HG02571 (cell line): ENCODE measurements around the gene L3MBTL1.

Source experiments
- ATAC-seq: cut with Tn5 transposase; IDR thresholded peaks from one replicate; pipeline ENCODE4 v1.9.1; 2021; ENCODE audit warnings: mild to moderate bottlenecking, moderate library complexity; ENCODE audit not compliant: unreplicated experiment

Gene L3MBTL1

DNA sequence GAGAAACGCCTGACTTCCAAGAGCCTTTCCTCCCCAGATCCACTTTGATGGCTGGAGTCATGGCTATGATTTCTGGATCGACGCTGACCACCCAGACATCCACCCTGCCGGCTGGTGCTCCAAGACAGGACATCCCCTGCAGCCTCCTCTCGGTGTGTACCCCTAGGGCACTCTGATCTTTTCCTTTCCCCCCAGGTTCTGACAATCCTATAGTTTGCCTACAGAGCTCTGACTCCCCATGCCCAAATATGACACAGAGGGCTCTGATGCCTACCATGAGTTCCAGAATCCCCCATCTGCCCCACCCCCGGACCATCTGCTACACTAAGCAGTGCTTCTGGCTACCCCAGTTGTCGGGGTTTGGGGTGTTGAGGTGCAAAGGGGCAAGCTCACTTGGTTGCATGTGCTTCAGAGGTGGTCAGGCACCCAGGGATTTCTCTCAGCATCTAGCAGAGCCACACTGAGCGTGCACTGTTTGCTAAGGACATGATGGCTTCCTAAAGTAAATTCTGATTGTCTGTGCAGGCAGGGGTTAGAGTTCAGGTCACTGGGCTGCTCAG is 27.4 kb downstream of the L3MBTL1 start:
- no peak for ATAC-seq

GRCh38 chr20:43535370-43536004 is 28.0 kb downstream of the L3MBTL1 start:
- ATAC-seq = no peak

GRCh38 chr20:43536041-43536816 is 28.7 kb downstream of the L3MBTL1 start:
- ATAC-seq = no peak

- no peak for ATAC-seq
Measured at GRCh38 chr20:43536817-43537440, 29.4 kb downstream of the L3MBTL1 start.

DNA sequence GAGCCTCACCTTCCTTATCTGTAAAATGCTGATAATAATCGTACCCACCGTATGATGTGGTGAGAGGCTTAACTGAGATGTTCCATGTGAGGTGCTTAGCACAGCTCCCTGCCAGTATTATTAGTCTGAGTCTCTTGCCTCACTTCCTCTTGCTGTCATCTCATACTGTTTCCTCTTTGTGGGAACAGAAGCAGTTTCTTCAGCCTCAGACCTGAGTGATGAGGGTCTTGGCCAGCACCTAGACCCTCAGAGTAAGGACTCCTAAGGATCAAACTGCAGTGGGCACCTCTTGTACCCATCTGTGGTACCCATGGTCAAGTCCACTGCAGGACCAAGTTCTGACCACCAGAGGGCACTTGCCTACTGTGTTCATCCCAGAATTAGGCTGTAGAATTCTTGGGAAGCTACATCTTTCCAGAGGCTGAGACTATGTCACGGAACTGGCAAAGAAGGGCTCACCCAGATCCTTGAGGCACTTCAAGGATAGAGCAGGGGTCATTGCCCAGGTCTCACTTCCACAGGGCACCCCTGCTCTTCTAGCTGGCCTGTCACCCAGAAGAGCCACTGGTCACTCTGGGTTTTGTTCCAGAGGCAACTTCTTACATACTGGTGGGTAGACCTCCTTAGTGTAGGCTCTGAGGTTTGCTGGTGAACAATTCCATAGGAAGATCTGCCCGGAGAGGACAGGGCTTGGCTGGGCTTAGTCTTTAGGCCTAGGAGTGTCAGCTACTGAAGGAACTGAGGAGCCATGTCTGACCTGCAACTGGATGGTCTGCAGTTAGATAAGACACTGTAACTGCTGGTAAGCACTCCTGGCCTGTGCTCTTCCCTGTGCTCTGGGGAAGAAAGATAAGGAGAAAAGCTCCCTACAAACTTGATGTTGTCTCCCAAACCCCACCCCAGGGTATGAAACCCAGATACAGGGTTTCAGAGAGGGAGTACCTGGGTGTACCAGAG is 30.7 kb downstream of the L3MBTL1 start:
- no peak for ATAC-seq

GRCh38 chr20:43538878-43539700 is 31.6 kb downstream of the L3MBTL1 start:
- no peak for ATAC-seq

- ATAC-seq = no peak
Measured at GRCh38 chr20:43539975-43540672, 32.6 kb downstream of the L3MBTL1 start.

GRCh38 chr20:43540673-43541060 is 33.2 kb downstream of the L3MBTL1 start:
- ATAC-seq = no peak

DNA sequence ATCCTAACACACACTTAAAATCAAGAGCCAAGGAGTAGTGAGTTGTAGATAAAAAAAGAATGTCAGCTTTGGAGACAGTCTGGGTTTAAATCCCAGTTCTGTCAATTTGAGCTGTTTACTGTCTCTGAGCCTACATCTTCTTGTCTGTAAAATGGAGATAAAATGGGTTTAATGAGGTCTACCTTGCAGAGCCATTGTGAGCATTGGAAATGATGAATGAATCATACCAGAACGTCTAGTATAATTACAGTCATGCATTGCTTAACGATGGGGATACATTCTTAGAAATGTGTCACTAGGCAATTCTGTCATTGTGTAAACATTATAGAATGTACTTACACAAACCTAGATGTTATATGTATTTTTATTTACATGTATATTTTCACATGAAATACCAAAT is 33.7 kb downstream of the L3MBTL1 start:
- no peak for ATAC-seq

DNA sequence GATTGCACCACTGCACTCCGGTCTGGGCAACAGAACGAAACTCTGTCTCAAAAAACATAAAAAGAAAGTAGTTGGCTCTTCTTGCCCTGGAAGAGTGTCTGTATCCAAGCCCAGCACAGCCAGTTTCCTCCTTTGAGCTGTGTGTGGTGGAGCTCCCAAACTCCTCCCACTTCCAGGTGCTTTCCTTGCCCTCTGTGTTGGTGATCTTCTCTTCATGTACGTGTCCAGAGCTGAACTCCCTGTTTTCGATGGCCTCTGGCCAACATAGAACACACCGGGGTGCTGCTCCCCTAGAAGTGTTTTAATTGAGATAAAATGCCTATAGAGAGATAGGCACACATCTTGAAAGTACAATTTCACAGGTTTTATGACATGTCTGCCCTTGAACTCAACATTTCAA is 34.7 kb downstream of the L3MBTL1 start:
- ATAC-seq = no peak

DNA sequence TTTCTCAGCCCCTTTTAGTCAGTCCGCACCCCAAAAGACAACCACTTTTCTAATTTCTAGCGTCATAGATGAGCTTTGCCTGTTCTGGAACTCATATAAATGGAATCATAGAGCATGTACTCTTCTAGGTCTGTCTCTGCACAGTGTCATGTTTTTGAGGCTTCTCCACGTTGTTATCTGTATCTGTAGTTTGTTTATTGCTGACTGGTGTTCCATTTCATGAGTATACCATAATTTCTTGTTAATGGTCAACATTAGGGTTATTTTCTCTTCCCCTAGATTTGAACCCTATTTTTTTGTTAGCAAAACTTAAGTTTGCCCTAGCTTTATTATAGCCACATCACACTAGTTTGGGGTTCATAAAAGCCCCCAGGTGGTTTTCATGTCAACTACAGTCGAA is 35.2 kb downstream of the L3MBTL1 start:
- ATAC-seq = no peak

- ATAC-seq = no peak
Measured at GRCh38 chr20:43543138-43543537, 35.6 kb downstream of the L3MBTL1 start.

DNA sequence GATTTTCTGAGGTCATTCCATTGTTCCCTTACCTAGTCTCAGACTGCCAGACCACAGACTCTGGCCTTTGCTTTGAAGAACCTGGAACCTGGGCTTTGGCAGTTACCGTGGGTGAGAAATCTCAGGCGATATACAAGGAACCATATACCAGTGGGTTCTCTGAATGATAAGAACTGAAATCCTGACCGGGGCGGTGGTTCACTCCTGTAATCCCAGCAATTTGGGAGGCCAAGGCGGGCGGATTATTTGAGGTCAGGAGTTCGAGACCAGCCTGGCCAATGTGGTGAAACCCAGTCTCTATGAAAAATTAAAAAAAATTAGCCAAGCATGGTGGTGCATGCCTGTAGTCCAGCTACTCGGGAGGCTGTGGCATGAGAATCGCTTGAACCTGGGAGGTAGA is 37.0 kb downstream of the L3MBTL1 start:
- ATAC-seq = no peak

DNA sequence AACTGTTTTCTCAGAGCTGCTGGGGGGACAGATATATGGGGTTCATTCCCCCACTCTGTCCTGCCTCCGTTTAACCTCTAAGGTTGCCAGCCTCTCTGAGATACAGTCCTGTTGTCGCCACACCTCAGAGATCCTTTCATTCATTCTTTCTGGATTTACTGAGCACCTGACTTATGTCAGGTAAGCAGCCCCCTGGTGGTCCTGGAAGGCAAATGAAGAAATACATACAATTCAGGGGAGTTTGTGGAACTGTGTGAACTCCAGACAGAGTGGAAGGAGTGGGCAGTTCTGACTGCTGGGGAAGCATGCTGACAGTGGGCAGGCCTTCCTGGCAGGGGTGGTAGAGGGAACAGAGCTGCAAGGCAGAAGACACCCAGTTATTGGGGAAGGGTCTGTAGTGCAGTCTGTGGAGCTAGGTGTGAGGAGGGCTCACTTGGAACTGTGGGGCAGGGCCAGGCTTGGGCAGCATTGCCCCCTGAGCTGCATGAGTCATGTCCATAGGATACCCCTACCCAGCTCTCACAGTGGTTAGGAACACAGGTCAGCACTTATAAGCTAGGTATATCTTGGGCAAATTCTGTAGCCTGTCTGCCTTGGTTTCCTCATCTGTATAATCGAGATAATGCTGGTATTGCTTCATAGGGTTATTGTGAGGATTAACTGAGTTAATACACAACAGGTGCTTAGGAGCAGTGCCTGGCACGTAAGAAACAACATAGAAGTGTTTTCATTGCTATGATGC is 38.5 kb downstream of the L3MBTL1 start:
- ATAC-seq = no peak

DNA sequence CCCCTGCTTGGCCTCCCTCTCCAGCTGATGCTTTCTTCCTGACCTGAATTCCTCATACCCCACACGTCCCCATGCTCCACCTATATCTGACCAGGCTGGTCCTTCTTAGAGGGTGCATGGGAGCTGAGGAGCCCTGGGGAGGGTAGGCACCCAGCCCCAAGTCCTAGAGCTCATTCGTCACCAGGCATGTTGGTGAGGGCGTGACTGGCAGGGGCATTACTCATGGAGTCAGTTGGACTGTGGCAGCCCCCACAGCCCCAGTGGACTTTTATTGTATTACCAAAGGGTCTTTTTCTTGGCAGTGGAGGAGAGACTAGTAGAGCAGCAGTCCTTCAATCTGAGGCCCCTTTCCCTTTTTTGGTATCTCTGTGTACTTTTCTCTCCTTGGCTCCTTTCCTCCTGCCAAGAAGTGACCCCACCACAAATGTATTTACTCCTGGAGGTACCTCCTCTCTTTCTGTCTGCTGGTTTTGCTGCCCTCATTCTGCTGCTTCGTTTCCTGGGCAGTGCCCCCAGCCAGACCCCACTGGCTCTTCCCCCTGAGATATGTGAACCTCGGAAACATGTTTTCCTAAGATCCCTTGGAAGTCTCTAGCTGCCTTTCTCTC is 40.9 kb downstream of the L3MBTL1 start:
- no peak for ATAC-seq

DNA sequence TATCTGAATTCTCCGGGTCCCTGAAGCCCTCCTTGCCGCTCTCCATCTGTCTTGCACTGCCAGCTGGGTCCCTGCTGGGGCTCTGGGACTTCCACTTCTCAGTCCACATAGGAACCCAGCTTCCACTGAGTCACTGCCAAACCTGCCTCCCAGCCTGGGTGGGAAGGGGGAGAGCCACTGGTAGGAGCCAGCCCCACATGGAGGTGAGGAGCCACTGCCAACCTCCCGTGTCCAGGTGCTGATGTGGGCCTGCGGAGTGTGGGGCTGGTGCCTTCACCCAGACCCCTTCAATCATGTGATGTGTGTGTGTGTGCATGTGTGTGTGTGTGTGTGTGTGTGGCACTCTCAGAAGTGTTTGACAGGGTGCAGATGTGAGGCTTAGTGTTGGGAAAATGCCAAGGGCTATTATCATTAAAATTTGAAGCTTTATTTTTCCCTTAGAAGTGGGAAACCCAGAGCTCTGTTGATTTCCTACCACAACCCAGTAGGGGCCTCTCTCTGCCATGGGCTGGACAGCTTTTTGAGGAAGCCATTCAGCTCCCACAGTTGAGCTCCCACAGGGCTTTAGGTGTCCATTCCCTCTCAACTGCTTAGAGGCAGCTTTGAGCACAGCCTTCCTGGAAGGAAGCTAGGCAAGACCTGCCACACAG is 42.0 kb downstream of the L3MBTL1 start:
- no peak for ATAC-seq

DNA sequence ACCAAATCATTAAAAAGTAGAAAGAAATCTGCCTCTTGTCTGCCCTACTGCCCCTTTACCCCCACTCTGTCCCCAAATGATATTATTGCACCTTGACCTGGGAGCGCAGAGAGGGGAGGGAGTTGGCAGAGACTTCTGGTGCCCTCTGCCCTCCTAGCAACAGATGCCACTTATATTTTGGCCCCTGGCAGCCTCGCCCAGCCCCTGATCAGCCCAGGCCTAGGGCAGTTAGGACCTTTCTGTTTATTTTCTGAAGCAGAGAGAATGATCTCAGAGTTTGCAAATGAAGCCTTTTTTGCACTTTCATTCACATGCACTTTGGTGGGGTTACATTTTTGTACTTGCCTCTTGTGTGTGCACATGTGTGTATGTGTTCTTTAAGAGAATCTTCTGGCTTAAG is 43.0 kb downstream of the L3MBTL1 start:
- no peak for ATAC-seq

- no peak for ATAC-seq
Measured at GRCh38 chr20:43554369-43554768, 46.9 kb downstream of the L3MBTL1 start.
